H9 (cell line): ENCODE results near the gene SLC44A3. TPM values are rescaled to one million over a fixed set of nuclear protein-coding genes. Genes with fewer than 3 reads are reported as not detected.

ENCODE experiments used
- DNase-seq: peaks from one replicate; pipeline ENCODE4 v3.0.0-alpha.2; 2017
- H2AFZ ChIP-seq: one replicate; pipeline ENCODE4 v1.6.1; 2013; ENCODE audit warnings: mild to moderate bottlenecking, low read length, control low read depth, moderate library complexity
- H2AK5ac ChIP-seq: 2 replicates; pipeline ENCODE4 v1.6.1; 2013; ENCODE audit warnings: low read length, control low read depth, mixed read lengths; ENCODE audit not compliant: insufficient read length
- H2BK120ac ChIP-seq: one replicate; pipeline ENCODE4 v1.6.1; 2013; ENCODE audit warnings: low read depth, mild to moderate bottlenecking, low read length, control low read depth, inconsistent platforms; ENCODE audit not compliant: poor library complexity, severe bottlenecking
- H2BK12ac ChIP-seq: 2 replicates; pipeline ENCODE4 v1.6.1; 2013; ENCODE audit warnings: low read length, control low read depth, mixed read lengths, low read depth; ENCODE audit not compliant: insufficient read length
- H2BK15ac ChIP-seq: 2 replicates; pipeline ENCODE4 v1.6.1; 2013; ENCODE audit warnings: low read depth, low read length, control low read depth
- H2BK20ac ChIP-seq: one replicate; pipeline ENCODE4 v1.6.1; 2013; ENCODE audit warnings: low read depth, mild to moderate bottlenecking, low read length, control low read depth, inconsistent platforms; ENCODE audit not compliant: poor library complexity, severe bottlenecking
- H2BK5ac ChIP-seq: 2 replicates; pipeline ENCODE4 v1.6.1; 2013; ENCODE audit warnings: low read length, control low read depth, mixed read lengths; ENCODE audit not compliant: insufficient read length
- H3K14ac ChIP-seq: 2 replicates; pipeline ENCODE4 v1.6.1; 2013; ENCODE audit warnings: low read length, control low read depth; ENCODE audit not compliant: insufficient read depth
- H3K18ac ChIP-seq: 2 replicates; pipeline ENCODE4 v1.6.1; 2013; ENCODE audit warnings: low read depth, mild to moderate bottlenecking, mixed read lengths, low read length, control low read depth; ENCODE audit not compliant: insufficient read length
- H3K23ac ChIP-seq: 2 replicates; pipeline ENCODE4 v1.6.1; 2013; ENCODE audit warnings: low read length, control low read depth, mixed read lengths, low read depth; ENCODE audit not compliant: insufficient read length
- H3K23me2 ChIP-seq: 2 replicates; pipeline ENCODE4 v1.6.1; 2013; ENCODE audit warnings: low read depth, mild to moderate bottlenecking, mixed read lengths, low read length, control low read depth; ENCODE audit not compliant: insufficient read length, poor library complexity, severe bottlenecking
- H3K27ac ChIP-seq: 2 replicates; pipeline ENCODE4 v1.5.1; 2013; ENCODE audit warnings: low read length, control low read depth, mixed read lengths, low read depth; ENCODE audit not compliant: insufficient read length
- H3K27me3 ChIP-seq: 2 replicates; pipeline ENCODE4 v1.6.1; 2013; ENCODE audit warnings: low read length, control low read depth, inconsistent platforms; ENCODE audit not compliant: insufficient read depth
- H3K4ac ChIP-seq: 2 replicates; pipeline ENCODE4 v1.6.1; 2013; ENCODE audit warnings: low read depth, mild to moderate bottlenecking, control low read depth, inconsistent platforms, low read length, moderate library complexity
- H3K4me1 ChIP-seq: 2 replicates; pipeline ENCODE4 v1.6.1; 2013; ENCODE audit warnings: low read length, control low read depth, inconsistent platforms; ENCODE audit not compliant: insufficient read depth
- H3K4me2 ChIP-seq: 2 replicates; pipeline ENCODE4 v1.6.1; 2013; ENCODE audit warnings: low read length, control low read depth, mixed read lengths; ENCODE audit not compliant: insufficient read length, insufficient read depth
- H3K56ac ChIP-seq: 2 replicates; pipeline ENCODE4 v1.6.1; 2013; ENCODE audit warnings: low read depth, mild to moderate bottlenecking, mixed read lengths, low read length, control low read depth; ENCODE audit not compliant: insufficient read length
- H3K79me1 ChIP-seq: 2 replicates; pipeline ENCODE4 v1.6.1; 2013; ENCODE audit warnings: low read depth, mild to moderate bottlenecking, moderate library complexity, low read length, control low read depth, inconsistent platforms; ENCODE audit not compliant: insufficient read depth, poor library complexity, severe bottlenecking
- H3K79me2 ChIP-seq: 2 replicates; pipeline ENCODE4 v1.6.1; 2013; ENCODE audit warnings: low read length, control low read depth, inconsistent platforms; ENCODE audit not compliant: insufficient read depth
- H3K9ac ChIP-seq: 2 replicates; pipeline ENCODE4 v1.6.1; 2013; ENCODE audit warnings: low read length, control low read depth, mixed read lengths; ENCODE audit not compliant: insufficient read length; ENCODE audit errors: extremely low read depth
- H3K9me3 ChIP-seq: one replicate; pipeline ENCODE4 v1.6.1; 2013; ENCODE audit warnings: low read depth, low read length, inconsistent platforms; ENCODE audit not compliant: control insufficient read depth
- H3T11ph ChIP-seq: one replicate; pipeline ENCODE4 v1.6.1; 2013; ENCODE audit warnings: mild to moderate bottlenecking, low read length, control low read depth, inconsistent platforms
- H4K20me1 ChIP-seq: one replicate; pipeline ENCODE4 v1.6.1; 2013; ENCODE audit not compliant: control insufficient read depth, insufficient read length, insufficient read depth
- H4K5ac ChIP-seq: 2 replicates; pipeline ENCODE4 v1.6.1; 2013; ENCODE audit warnings: low read depth, mild to moderate bottlenecking, mixed read lengths, low read length, control low read depth; ENCODE audit not compliant: insufficient read length
- H4K8ac ChIP-seq: replicated peaks from 2 replicates; pipeline ENCODE4 v1.6.1; 2013; ENCODE audit warnings: low read length, control low read depth, mixed read lengths, low read depth; ENCODE audit not compliant: insufficient read length
- H4K91ac ChIP-seq: 2 replicates; pipeline ENCODE4 v1.6.1; 2013; ENCODE audit warnings: low read depth, mild to moderate bottlenecking, moderate library complexity, mixed read lengths, low read length, control low read depth; ENCODE audit not compliant: insufficient read length
- H3K27ac Mint-ChIP-seq, 3 experiments: 2 replicates in 2 of 3; 3 replicates in 1 of 3; pipeline ENCODE4 v1.8.0; 2020 to 2021; ENCODE audit warnings: mixed read lengths in 3 of 3, mild to moderate bottlenecking in 1 of 3, moderate library complexity in 1 of 3
- H3K27me3 Mint-ChIP-seq: 2 replicates; pipeline ENCODE4 v1.8.0; 2021; ENCODE audit warnings: low read depth, mild to moderate bottlenecking, moderate library complexity, mixed read lengths
- H3K36me3 Mint-ChIP-seq, 3 experiments: 2 replicates in 2 of 3; 3 replicates in 1 of 3; pipeline ENCODE4 v1.8.0; 2020 to 2021; ENCODE audit warnings: low read depth in 3 of 3, mixed read lengths in 3 of 3; ENCODE audit not compliant: insufficient read depth in 1 of 3
- H3K4me1 Mint-ChIP-seq, 2 experiments: 2 replicates each; pipeline ENCODE4 v1.8.0; 2020; ENCODE audit warnings: mixed read lengths in 2 of 2
- H3K4me3 Mint-ChIP-seq, 2 experiments: 2 replicates in 1 of 2; 3 replicates in 1 of 2; pipeline ENCODE4 v1.8.0; 2020 to 2021; ENCODE audit warnings: mild to moderate bottlenecking in 2 of 2, mixed read lengths in 2 of 2, moderate library complexity in 1 of 2
- H3K9me3 Mint-ChIP-seq, 2 experiments: 2 replicates in 1 of 2; 3 replicates in 1 of 2; pipeline ENCODE4 v1.8.0; 2020; ENCODE audit warnings: mild to moderate bottlenecking in 2 of 2, mixed read lengths in 2 of 2, moderate library complexity in 1 of 2
- CTCF ChIP-seq: fragments of 200-600 bp; sonication (generic); conservative IDR thresholded peaks from 3 replicates; pipeline ENCODE4 v1.8.0; 2021; ENCODE audit warnings: antibody characterized with exemption, mild to moderate bottlenecking
- total RNA-seq: library from RNA; stranded (reverse); gene quantifications from 2 replicates; pipeline ENCODE4 v1.2.1, GENCODE V29; 2021

SLC44A3 gene
- total RNA-seq, 1 experiment from 2014 or later: 5.5 TPM

- Histone ChIP-seq H2BK20ac (no peak overlapping the region), H3K9me3 (no peaks in the 10 kb centered on the region), H4K91ac (no peak overlapping the region), H3K9ac (no peak overlapping the region), H3K23me2 (no peaks in the 10 kb centered on the region), H4K8ac (no peak overlapping the region), H3K79me2 (no peaks in the 10 kb centered on the region), H3K27ac (no peak overlapping the region), H3K56ac (no peak overlapping the region), H3K4ac (no peak overlapping the region), H3K4me1 (no peaks in the 10 kb centered on the region), H3K4me2 (no peak overlapping the region), H2BK12ac (no peak overlapping the region), H2AFZ (no peak overlapping the region), H3K14ac (no peak overlapping the region), H2BK15ac (no peak overlapping the region), H2BK5ac (no peak overlapping the region), H3K18ac (no peak overlapping the region), H3T11ph (no peak overlapping the region), H3K23ac (no peak overlapping the region), H4K5ac (no peak overlapping the region), H3K79me1 (no peaks in the 10 kb centered on the region), H2BK120ac (no peak overlapping the region), H2AK5ac (no peak overlapping the region), H3K27me3 (no peaks in the 10 kb centered on the region), H4K20me1 (no peaks in the 10 kb centered on the region)
- H3K36me3 Mint-ChIP-seq: no peaks in the 10 kb centered on the region
- peak overlapping the region in 1 of 3 experiments; percentile 25; a peak in 1 of 7 replicates for H3K27ac Mint-ChIP-seq
- no peaks in the 10 kb centered on the region for H3K27me3 Mint-ChIP-seq
- TF ChIP-seq CTCF: no peak
- no peaks in the 10 kb centered on the region; a peak in 1 of 5 replicates for H3K9me3 Mint-ChIP-seq
- H3K4me1 Mint-ChIP-seq: peaks cover under 1 to 13% of the 10 kb centered on the region in 2 experiments
- H3K4me3 Mint-ChIP-seq: no peak overlapping the region
- no peak for DNase-seq
Measured at GRCh38 chr1:94777281-94777680, 42.9 kb upstream of the SLC44A3 start.
